Limb (tissue), 2 donors: ENCODE results near the gene MAP7.
"Not testable (repeated sequence)": the region's sequence is repeated elsewhere in the genome, so short reads cannot be mapped to it uniquely, and the experiment has no call there.

ENCODE experiments used
- DNase-seq, 2 donors: peaks; one replicate each; pipeline ENCODE4 v3.0.0-alpha.2; 2016; ENCODE audit errors: extremely low spot score in 2 of 2

Gene MAP7

GRCh38 chr6:136424901-136425300 lies 125.3 kb downstream of the MAP7 start:
- DNase-seq: no peak

GRCh38 chr6:136424450-136424849 lies 125.8 kb downstream of the MAP7 start:
- no peak for DNase-seq

- DNase-seq: no peak
These were observed 128.6 kb downstream of the MAP7 start for GRCh38 chr6:136421537-136422158.

GRCh38 chr6:136420853-136421252 lies 129.4 kb downstream of the MAP7 start:
- no peak for DNase-seq

- no peak for DNase-seq
These were observed 134.7 kb downstream of the MAP7 start for GRCh38 chr6:136415351-136416007.

GRCh38 chr6:136412410-136412809 lies 137.8 kb downstream of the MAP7 start:
- no peak for DNase-seq

GRCh38 chr6:136411453-136412354 lies 138.5 kb downstream of the MAP7 start:
- DNase-seq: no peak

- DNase-seq: no peak
These were observed 139.2 kb downstream of the MAP7 start for GRCh38 chr6:136411025-136411325.

GRCh38 chr6:136410201-136411024 lies 139.8 kb downstream of the MAP7 start:
- no peak for DNase-seq

GRCh38 chr6:136409597-136409996 lies 140.6 kb downstream of the MAP7 start:
- no peak for DNase-seq

- DNase-seq: no peak
These were observed 142.0 kb downstream of the MAP7 start for GRCh38 chr6:136408204-136408603.

GRCh38 chr6:136405420-136406029 lies 144.7 kb downstream of the MAP7 start:
- DNase-seq: no peak

- no peak for DNase-seq
These were observed 145.4 kb downstream of the MAP7 start for GRCh38 chr6:136404627-136405419.

- DNase-seq: no peak
These were observed 146.2 kb downstream of the MAP7 start for GRCh38 chr6:136404007-136404406.

GRCh38 chr6:136403110-136403980 lies 146.9 kb downstream of the MAP7 start:
- DNase-seq: no peak

- no peak for DNase-seq
These were observed 148.5 kb downstream of the MAP7 start for GRCh38 chr6:136401749-136402148.

GRCh38 chr6:136401236-136401635 lies 149.0 kb downstream of the MAP7 start:
- not testable (repeated sequence) for DNase-seq

- DNase-seq: no peak
These were observed 151.8 kb downstream of the MAP7 start for GRCh38 chr6:136398453-136398852.

- no peak for DNase-seq
These were observed 153.3 kb downstream of the MAP7 start for GRCh38 chr6:136396908-136397307.
